HG03558 (cell line): Measurements from ENCODE around the gene RPS18.
A peak's percentile ranks its signal among the peaks of the same experiment; 100 is the strongest.

Source experiments
- ATAC-seq: cut with Tn5 transposase; IDR thresholded peaks from one replicate; pipeline ENCODE4 v1.9.1; 2021; ENCODE audit warnings: moderate number of reproducible peaks; ENCODE audit not compliant: unreplicated experiment; ENCODE audit errors: extremely low read depth

RPS18 gene

GRCh38 chr6:33288921-33289783 lies 17.3 kb downstream of the RPS18 start, which contains the start of the genes PFDN6 and WDR46:
PFDN6 (plus strand) TSS chr6:33289601; CDS start chr6:33289857, 256 bp downstream.
WDR46 (minus strand) TSS chr6:33289239; CDS start chr6:33289170, 69 bp downstream.
- peak; percentile 65 for ATAC-seq

- ATAC-seq = no peak
Observed at GRCh38 chr6:33289784-33290315, 18.0 kb downstream of the RPS18 start.

GRCh38 chr6:33290459-33290858 lies 18.6 kb downstream of the RPS18 start:
- ATAC-seq = no peak

GRCh38 chr6:33292996-33293682 lies 21.3 kb downstream of the RPS18 start:
- no peak for ATAC-seq

- ATAC-seq = no peak
Observed at GRCh38 chr6:33294086-33294823, 22.4 kb downstream of the RPS18 start.

GRCh38 chr6:33295621-33296369 lies 23.9 kb downstream of the RPS18 start:
- ATAC-seq = no peak

GRCh38 chr6:33296797-33297405 lies 25.0 kb downstream of the RPS18 start:
- no peak for ATAC-seq

GRCh38 chr6:33297406-33297955 lies 25.6 kb downstream of the RPS18 start:
- no peak for ATAC-seq

- no peak for ATAC-seq
Observed at GRCh38 chr6:33297956-33298772, 26.3 kb downstream of the RPS18 start.

GRCh38 chr6:33298773-33299236 lies 26.9 kb downstream of the RPS18 start, which contains the start of gene RGL2:
RGL2 (minus strand) TSS chr6:33298942; CDS start chr6:33298610, 332 bp downstream.
- no peak for ATAC-seq

- ATAC-seq = peak; percentile 61
Observed at GRCh38 chr6:33299237-33299944, 27.5 kb downstream of the RPS18 start.

- no peak for ATAC-seq
Observed at GRCh38 chr6:33301877-33302276, 30.0 kb downstream of the RPS18 start.

GRCh38 chr6:33304216-33304615 lies 32.3 kb downstream of the RPS18 start:
- no peak for ATAC-seq

- ATAC-seq = no peak
Observed at GRCh38 chr6:33305052-33305451, 33.2 kb downstream of the RPS18 start.

GRCh38 chr6:33306356-33306755 lies 34.5 kb downstream of the RPS18 start:
- no peak for ATAC-seq

GRCh38 chr6:33312361-33313104 lies 40.7 kb downstream of the RPS18 start:
- no peak for ATAC-seq
